Thyroid gland (tissue), 4 donors: ENCODE results near the gene HNRNPD. TPM values are rescaled to one million over a fixed set of nuclear protein-coding genes. Genes with fewer than 3 reads are reported as not detected.

Experiments used
- DNase-seq, 2 donors: peaks; one replicate each; pipeline ENCODE4 v3.0.0-alpha.2; 2019
- H3K27ac ChIP-seq, 3 donors: fragments of 200-600 bp; sonication (generic); 1 replicate in 2 of 3; 2 replicates in 1 of 3; pipeline ENCODE4 v1.5.1; 2016 to 2019; ENCODE audit warnings: mild to moderate bottlenecking in 1 of 3, moderate library complexity in 1 of 3
- H3K27me3 ChIP-seq: fragments of 200-600 bp; sonication (generic); one replicate; pipeline ENCODE4 v1.5.1; 2019
- H3K36me3 ChIP-seq, 2 donors: fragments of 200-600 bp; sonication (generic); one replicate each; pipeline ENCODE4 v1.5.1; 2016 to 2019
- H3K4me1 ChIP-seq, 2 donors: fragments of 200-600 bp; sonication (generic); one replicate each; pipeline ENCODE4 v1.5.1; 2017 to 2019
- H3K4me3 ChIP-seq, 3 donors: fragments of 200-600 bp; sonication (generic); replicated peaks in 1 of 3; 1 replicate in 2 of 3; 2 replicates in 1 of 3; pipeline ENCODE4 v1.5.1; 2016; ENCODE audit warnings: mild to moderate bottlenecking in 1 of 3
- H3K9me3 ChIP-seq: fragments of 200-600 bp; sonication (generic); one replicate; pipeline ENCODE4 v1.5.1; 2017
- CTCF ChIP-seq, 6 experiments: fragments of 200-600 bp in 3 of 6; fragments of 450-650 bp in 3 of 6; sonication (generic) in 3 of 6; IDR thresholded peaks; one replicate each; pipeline ENCODE4 v1.5.1; 2016 to 2019; ENCODE audit warnings: antibody characterized with exemption in 6 of 6, mild to moderate bottlenecking in 2 of 6, inconsistent platforms in 1 of 6, moderate library complexity in 1 of 6
- POLR2A ChIP-seq, 2 donors: fragments of 450-650 bp; IDR thresholded peaks; one replicate each; pipeline ENCODE4 v1.6.1; 2017; ENCODE audit warnings: antibody characterized with exemption in 2 of 2, mild to moderate bottlenecking in 2 of 2, moderate library complexity in 1 of 2
- WGBS, 2 donors: methylation state at CpG; one replicate each; pipeline ENCODE4 v1.1.5; 2017; 5-methylcytosine and 5-hydroxymethylcytosine counted together
- intact Hi-C: fragments of 100-400 bp; cut with DNase I; formaldehyde crosslinking; loops from one replicate; pipeline ENCODE4 v1.15.1; 2023
- total RNA-seq, 4 donors: library from RNA; depleted of rRNA; stranded (reverse); fragments of >200 nt; gene quantifications; one replicate each; pipeline ENCODE4 v1.2.3, GENCODE V29; 2016

HNRNPD gene
- total RNA-seq, 4 donors from 2014 or later, result 67.1 to 145 (median 93.8) TPM

DNA sequence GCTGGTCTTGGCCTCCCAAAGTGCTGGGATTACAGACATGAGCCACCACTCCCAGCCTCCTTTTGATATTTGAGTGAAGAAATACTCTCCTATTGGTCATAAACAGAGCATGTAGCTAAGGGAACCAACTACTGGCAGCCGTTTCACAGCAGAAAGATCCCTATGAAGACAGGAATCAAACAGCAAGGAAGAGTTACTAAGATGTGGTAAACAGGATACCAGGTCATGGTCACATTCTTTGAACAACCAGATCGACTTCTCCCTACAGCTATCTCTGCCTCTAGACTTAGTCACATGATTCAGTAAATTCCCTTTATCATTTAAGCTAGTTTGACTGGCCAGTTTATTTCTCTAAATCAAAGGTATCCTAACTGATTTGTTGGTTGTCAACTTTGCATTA lies 9.0 kb upstream of the HNRNPD start:
- intact Hi-C loops, result no loop called here
- H3K27me3 ChIP-seq, result no peaks in the 10 kb centered on the region
- DNase-seq, result no peak

DNA sequence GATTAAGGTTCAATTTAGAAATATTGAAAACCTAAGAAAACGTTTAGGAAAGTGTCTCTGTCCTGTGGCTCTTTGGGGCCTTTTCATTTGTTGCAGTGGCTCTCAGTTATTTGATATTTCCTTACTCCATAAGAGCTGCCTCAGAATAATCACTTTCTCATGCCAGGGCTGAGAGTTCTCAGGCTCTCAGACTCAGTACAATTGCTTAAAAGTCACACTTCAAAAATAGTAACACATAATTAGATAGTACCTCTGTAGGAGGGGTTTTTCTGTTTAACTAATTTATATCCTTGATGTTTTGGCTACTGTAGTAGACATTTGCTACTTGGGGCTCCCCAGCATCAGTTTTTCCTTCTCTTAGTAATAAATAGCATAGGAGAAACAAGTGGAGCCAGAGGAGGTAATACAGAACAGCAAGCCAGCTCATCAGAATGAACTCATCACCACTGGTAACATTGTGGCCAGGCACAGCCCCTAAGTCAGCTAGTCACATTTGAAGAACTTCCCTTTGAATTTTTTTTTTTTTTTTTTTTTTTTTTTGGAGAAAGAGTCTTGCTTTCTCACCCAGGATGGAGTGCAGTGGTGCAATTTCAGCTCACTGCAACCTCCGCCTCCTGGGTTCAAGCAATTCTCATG lies 8.0 kb upstream of the HNRNPD start:
- no peaks in the 10 kb centered on the region for H3K4me1 ChIP-seq
- no peaks in the 10 kb centered on the region for H3K9me3 ChIP-seq
- no peak for TF ChIP-seq CTCF (IDR thresholded peaks at IDR 0.05)
- TF ChIP-seq POLR2A (IDR thresholded peaks at IDR 0.05), result no peak
- no peaks in the 10 kb centered on the region for H3K36me3 ChIP-seq
- H3K4me3 ChIP-seq, result no peak overlapping the region
- intact Hi-C loops, result no loop called here
- no peak overlapping the region for H3K27ac ChIP-seq
- 86 to 92% methylated on average over 2 of the region's 2 CpGs for WGBS, 2 donors
- no peaks in the 10 kb centered on the region for H3K27me3 ChIP-seq
- DNase-seq, result no peak

More for the DNA sequence above, 9.0 kb upstream of the HNRNPD start:
- Histone ChIP-seq H3K9me3 (no peaks in the 10 kb centered on the region), H3K27ac (no peak overlapping the region), H3K4me1 (no peaks in the 10 kb centered on the region), H3K36me3 (no peaks in the 10 kb centered on the region), H3K4me3 (no peak overlapping the region)
- WGBS, 2 donors, result 91 to 94% methylated on average over 2 of the region's 2 CpGs
- no peak for TF ChIP-seq CTCF (IDR thresholded peaks at IDR 0.05)
- TF ChIP-seq POLR2A (IDR thresholded peaks at IDR 0.05), result no peak

- intact Hi-C loops, result no loop called here
- Histone ChIP-seq H3K4me3 (no peak overlapping the region), H3K9me3 (no peaks in the 10 kb centered on the region), H3K36me3 (no peaks in the 10 kb centered on the region), H3K4me1 (no peaks in the 10 kb centered on the region), H3K27me3 (no peaks in the 10 kb centered on the region), H3K27ac (no peak overlapping the region)
- no peak for DNase-seq
- TF ChIP-seq POLR2A (IDR thresholded peaks at IDR 0.05) (no peak), CTCF (IDR thresholded peaks at IDR 0.05) (no peak)
- 95 to 100% methylated on average over 3 of the region's 3 CpGs for WGBS, 2 donors
Observed at GRCh38 chr4:82381235-82381634, 7.4 kb upstream of the HNRNPD start.

DNA sequence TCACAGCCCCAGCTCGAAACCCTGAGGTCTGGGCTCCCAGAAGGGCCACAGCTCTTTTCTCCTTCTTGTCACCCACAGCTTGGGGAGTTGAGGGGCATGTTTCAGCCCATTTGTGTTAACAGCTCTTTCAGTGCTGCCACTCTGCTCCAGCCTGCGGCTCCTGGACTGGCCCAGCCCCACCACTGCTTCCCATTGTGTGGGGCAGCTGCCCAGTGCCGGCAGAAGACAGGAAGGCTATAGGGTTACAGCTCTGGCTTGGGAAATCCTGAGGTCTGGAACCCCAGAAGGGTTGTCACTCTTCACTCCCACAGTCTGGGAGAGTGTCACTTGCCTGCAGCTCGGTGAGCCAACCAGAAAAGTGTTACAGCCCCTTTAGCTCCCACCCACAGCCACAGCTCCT lies 7.0 kb upstream of the HNRNPD start:
- intact Hi-C loops, result no loop called here
- no peak for TF ChIP-seq CTCF (IDR thresholded peaks at IDR 0.05)
- no peak for TF ChIP-seq POLR2A (IDR thresholded peaks at IDR 0.05)
- no peaks in the 10 kb centered on the region for H3K27me3 ChIP-seq
- no peak overlapping the region for H3K27ac ChIP-seq
- H3K9me3 ChIP-seq, result no peaks in the 10 kb centered on the region
- H3K4me3 ChIP-seq, result no peak overlapping the region
- H3K4me1 ChIP-seq, result no peaks in the 10 kb centered on the region
- DNase-seq, result no peak
- WGBS, 2 donors, result 95 to 96% methylated on average over 4 of the region's 4 CpGs
- no peaks in the 10 kb centered on the region for H3K36me3 ChIP-seq

GRCh38 chr4:82380344-82380743 lies 6.6 kb upstream of the HNRNPD start:
- Histone ChIP-seq H3K27ac (no peak overlapping the region), H3K4me1 (no peaks in the 10 kb centered on the region), H3K9me3 (no peaks in the 10 kb centered on the region), H3K4me3 (no peak overlapping the region), H3K27me3 (no peaks in the 10 kb centered on the region), H3K36me3 (no peaks in the 10 kb centered on the region)
- intact Hi-C loops, result no loop called here
- TF ChIP-seq POLR2A (IDR thresholded peaks at IDR 0.05), result no peak
- TF ChIP-seq CTCF (IDR thresholded peaks at IDR 0.05), result no peak
- no peak for DNase-seq
- WGBS, 2 donors, result 91 to 96% methylated on average over 9 of the region's 9 CpGs
